Body of pancreas (tissue), 4 donors: ENCODE results near the gene MLLT6.

Experiments used
- CTCF ChIP-seq, 7 experiments: fragments of 450-650 bp in 4 of 7; fragments of 200-600 bp in 3 of 7; sonication (generic) in 3 of 7; IDR thresholded peaks; one replicate each; pipeline ENCODE4 v1.5.1; 2016 to 2019; ENCODE audit warnings: antibody characterized with exemption in 7 of 7
- POLR2A ChIP-seq, 3 donors: fragments of 450-650 bp; IDR thresholded peaks; one replicate each; pipeline ENCODE4 v1.6.1; 2016; ENCODE audit warnings: antibody characterized with exemption in 3 of 3, mild to moderate bottlenecking in 2 of 3

- TF ChIP-seq CTCF (IDR thresholded peaks at IDR 0.05) (no peak), POLR2A (IDR thresholded peaks at IDR 0.05) (no peak)
These were observed 17.8 kb upstream of the MLLT6 start for GRCh38 chr17:38687286-38687685.
